NCI-H146 treated with DMSO at 0.1 percent for 48 hours (cell line): ENCODE data around the gene MCUB.
"Not testable (repeated sequence)": the region's sequence is repeated elsewhere in the genome, so short reads cannot be mapped to it uniquely, and the experiment has no call there.

ENCODE experiments used
- DNase-seq: peaks from one replicate; lab custom pipeline; 2025; ENCODE audit not compliant: unreplicated experiment; lab: John Stamatoyannopoulos, UW

The MCUB gene

GRCh38 chr4:109578846-109579245, 18.8 kb downstream of the MCUB start:
- no peak for DNase-seq

- DNase-seq: not testable (repeated sequence)
Measured at GRCh38 chr4:109579997-109580396, 20.0 kb downstream of the MCUB start.

DNA sequence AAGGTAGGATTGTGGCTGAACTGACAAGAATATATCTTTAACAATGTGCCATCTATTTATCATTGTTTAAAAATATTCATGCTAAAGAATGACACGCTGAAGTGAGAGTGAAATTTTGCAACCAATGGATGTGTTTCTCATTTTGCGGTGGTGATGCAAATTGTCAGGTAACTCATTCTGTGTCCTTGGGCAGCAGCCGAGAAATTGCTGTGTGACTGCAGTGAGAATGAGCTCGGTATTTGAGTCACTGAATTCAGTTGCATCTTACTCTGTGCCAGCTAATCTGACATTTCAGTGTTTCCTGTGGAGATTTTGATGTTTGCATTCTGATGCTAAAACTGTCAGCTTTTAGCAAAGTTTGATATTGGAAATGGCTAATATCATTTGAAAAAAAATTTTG, 28.1 kb downstream of the MCUB start:
- DNase-seq: no peak

DNA sequence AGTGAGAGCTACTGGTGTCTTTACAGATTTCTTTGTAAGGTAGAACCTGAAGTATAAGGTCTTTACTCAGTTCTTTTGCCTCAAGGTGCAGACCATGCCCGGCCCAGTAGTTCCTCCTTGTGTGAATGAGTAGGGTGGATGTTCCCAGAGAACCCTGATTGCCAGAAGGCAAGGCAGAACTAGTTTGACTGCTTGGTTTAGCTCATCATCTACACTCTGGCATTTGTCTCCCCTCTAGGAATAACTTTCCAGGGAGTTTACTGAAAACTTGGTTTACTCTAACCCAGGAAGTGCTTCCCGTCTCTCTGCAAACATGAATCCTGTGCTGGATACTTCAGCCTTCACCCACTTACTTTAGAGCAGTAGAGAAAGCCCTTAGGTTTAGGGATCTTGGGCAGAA, 29.1 kb downstream of the MCUB start:
- no peak for DNase-seq

- DNase-seq: no peak
Measured at GRCh38 chr4:109589605-109590004, 29.6 kb downstream of the MCUB start.

DNA sequence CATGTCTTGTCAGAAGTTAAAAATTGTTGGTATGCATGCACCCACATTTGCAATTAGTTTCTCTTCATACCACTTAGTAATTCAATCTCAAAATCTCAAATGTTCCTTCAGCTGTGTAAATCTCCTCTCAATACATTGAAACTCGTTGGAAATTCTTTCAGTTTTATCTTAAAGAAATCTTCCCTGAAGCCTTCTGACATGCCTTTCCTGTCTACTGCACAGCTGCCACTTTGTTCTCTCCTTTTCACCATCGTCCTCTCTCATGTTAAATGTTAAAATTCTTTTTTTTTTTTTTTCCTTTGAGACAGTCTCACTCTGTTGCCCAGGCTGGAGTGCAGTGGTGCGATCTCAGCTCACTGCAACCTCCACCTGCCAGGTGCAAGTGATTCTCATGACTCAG, 30.9 kb downstream of the MCUB start:
- DNase-seq: no peak

DNA sequence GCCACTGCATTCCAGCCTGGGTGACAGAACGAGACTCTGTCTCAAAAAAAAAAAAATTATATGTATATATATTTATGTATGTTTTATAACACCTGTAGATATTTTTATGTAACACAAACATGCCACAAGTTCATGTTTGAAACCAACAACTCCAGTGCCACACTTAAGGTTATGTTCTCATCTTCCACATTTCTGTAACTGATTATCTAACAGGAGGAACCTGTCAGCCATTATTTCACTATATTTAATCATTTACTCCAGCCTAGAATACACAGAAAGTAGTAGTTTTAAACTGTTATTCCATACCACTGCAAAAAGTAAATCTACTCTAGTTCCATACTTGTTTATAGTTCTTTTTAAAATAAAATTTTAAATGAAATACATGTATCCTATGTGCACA, 32.3 kb downstream of the MCUB start:
- DNase-seq: no peak

- not testable (repeated sequence) for DNase-seq
Measured at GRCh38 chr4:109595123-109595522, 35.1 kb downstream of the MCUB start.

DNA sequence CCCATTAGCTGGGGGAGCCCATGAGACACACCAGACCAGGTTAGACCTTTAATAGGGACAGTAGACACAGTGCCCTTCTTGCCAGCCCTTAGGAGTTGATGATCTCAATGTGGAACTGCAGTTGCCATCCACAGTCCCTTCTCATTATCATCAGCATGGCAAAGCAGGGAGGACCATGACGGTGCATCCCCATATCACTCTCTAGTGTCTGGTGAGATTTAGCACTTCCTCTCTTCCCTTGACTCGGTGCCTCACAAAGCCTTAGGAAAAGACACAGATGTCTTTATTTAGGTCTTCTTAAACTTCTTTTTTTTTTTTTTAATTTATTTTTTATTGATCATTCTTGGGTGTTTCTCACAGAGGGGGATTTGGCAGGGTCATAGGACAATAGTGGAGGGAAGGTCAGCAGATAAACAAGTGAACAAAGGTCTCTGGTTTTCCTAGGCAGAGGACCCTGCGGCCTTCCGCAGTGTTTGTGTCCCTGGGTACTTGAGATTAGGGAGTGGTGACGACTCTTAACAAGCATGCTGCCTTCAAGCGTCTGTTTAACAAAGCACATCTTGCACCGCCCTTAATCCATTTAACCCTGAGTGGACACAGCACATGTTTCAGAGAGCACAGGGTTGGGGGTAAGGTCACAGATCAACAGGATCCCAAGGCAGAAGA, 36.5 kb downstream of the MCUB start:
- not testable (repeated sequence) for DNase-seq

- DNase-seq: no peak
Measured at GRCh38 chr4:109599046-109599652, 39.1 kb downstream of the MCUB start.

DNA sequence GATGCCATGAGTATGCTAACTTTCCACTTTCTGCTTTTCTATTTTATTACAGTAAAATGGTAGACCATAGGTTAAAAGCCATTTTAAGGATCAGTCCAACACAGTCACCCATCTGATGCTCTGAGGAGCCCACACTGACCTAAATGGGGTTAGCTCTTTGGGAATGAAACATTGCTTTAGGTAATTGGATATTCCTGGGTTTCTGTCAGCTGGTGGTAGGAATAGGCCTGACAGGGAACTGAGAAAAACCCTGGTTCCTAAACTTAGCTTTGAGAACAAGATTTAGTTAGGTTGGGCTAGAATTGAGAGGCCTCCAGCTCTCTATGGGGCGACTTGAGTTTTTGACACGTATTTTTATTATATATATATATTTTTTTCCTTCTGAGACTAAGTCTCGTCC, 40.4 kb downstream of the MCUB start:
- DNase-seq: no peak

DNA sequence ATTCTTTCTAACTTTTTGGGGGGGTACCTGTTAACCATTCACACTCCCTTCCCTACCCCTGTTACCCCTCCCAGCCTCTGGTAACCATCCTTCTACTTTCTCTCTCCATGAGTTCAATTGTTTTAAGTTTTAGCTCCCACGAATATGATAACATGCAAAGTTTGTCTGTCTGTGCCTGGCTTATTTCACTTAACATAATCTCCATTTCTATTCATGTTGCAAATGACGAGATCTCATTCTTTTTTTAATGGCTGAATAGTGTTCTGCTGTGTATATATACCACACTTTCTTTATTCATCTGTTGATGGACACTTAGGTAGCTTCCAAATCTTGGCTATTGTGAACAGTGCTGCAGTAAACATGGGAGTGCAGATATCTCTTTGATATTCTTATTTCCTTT, 41.3 kb downstream of the MCUB start:
- no peak for DNase-seq

DNA sequence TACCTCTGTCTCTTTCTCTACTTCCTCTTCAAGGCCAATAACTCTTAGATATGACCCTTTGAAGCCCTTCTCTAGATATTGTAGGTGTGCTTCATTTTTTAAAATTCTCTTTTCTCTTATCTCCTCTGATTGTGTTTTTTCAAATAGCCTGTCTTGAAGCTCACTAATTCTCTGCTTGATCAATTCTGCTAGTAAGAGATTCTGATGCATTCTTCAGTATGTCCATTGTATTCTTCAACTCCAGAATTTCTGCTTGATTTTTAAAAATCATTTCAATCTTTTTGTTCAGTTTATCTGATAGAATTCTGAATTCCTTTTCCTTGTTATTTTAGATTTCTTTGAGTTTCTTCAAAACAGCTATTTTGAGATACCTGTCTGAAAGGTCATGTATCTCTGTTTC, 47.9 kb downstream of the MCUB start:
- no peak for DNase-seq

DNA sequence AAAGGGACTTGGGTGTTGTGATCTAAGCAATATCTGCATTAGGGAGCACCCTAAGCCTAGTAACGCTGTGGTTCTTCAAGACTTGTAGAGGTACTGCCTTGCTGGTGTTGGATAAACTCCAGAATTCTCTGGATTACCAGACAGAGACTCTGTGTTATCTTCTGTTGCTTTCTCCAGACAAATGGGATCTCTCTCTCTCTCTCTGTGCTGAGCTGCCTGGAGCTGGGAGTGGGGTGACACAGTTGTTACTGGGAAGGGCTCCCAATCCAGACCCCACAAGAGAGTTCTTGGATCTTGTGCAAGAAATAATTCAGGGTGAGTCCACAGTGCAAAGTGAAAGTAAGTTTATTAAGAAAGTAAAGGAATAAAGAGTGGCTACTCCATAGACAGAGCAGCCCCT, 48.8 kb downstream of the MCUB start:
- DNase-seq: no peak

DNA sequence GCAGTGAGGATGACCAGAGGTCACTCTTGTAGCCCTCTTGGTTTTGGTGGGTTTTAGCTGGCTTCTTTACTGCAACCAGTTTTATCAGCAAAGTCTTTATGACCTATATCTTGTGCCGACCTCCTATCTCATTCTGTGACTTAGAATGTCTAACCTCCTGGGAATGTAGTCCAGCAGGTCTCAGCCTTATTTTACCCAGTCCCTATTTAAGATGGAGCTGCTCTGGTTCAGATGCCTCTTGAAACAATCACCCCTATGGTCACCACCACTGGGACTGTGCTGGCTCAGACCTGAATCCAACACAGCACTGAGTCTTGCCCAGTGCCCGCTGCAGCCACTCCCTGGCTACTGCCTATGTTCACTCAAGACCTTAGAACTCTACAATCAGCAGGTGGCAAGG, 49.4 kb downstream of the MCUB start:
- DNase-seq: no peak

DNA sequence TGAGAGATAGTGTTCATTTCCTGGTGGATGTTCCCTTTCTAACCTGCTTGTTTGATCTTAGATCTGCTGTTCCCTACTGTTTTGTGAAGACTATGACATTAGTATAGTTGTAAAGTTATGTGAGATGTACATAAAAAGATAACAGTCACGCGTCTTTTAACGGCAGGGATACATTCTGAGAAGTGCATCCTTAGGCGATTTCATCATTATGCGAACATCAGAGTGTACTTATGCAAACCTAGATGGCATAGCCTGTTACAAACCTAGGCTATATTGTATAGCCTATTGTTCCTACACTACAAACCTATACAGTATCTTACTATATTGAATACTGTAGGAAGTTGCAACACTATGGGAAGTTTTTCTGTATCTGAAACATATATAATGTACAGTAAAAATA, 50.4 kb downstream of the MCUB start:
- no peak for DNase-seq

DNA sequence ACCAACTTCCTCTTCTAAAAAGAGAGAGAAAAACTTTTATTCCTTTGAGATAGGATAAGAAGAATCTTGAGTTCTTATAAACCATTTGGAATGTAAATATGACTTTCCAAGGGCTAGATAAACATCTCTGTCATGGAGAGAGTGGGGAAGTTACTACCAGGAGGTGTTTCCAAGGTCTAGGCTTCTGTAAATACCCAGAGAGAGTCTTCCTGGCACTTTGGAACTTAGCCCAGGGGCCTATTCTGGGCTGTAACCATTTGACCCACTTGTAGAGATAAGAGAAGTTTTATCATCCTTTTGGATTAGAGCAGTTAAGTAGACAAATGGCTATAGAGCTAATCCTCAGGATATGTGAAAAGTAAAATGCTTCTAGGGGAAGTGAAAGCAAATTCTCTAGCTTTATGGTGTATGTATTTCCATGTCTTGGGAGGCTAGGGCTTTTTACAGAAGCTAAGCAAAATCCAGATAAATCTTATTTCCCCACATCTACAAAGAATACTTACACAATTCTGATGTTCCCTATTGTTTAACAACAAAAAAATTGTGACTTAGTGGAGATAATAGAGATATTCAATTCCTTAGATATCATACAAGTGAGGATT, 51.1 kb downstream of the MCUB start:
- no peak for DNase-seq

GRCh38 chr4:109614015-109614414, 54.0 kb downstream of the MCUB start:
- DNase-seq: no peak

DNA sequence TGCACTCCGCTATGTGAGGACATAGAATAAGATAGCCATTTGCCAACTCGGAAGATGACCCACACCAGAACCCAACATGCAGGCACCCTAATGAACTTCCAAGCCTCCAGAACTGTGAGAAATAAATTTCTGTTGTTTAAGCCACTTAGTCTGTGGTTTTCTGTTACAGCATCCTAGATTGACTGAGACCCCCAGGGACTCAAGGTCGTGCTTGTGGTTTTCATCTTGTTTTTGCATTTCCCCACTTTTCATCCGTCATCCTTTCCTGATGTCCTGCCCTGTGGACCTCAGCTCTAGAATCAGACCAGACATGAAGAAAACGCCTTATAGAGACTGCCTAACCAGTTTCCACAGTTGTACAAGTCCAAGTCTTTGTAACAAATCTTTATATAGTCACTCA, 54.4 kb downstream of the MCUB start:
- DNase-seq: no peak

DNA sequence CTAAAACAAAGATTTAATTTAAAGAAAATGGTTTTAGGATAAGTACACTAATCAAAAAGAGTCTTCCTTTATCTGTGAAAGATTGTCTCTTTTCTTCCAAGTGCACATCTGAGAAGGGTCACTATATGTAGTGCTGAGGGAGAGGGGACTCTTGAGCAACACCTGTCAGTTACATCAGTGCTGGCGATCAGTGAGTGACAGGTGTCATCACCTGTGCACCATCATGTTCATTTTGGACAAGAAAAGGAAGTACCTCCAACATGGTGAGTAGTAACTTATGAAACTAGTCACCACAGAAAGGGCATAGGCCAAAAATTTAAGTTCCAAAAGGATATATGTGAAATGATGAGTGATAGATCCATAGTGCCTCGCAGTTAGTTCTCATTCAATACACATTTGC, 55.7 kb downstream of the MCUB start:
- no peak for DNase-seq

GRCh38 chr4:109616243-109616642, 56.2 kb downstream of the MCUB start:
- DNase-seq: no peak

DNA sequence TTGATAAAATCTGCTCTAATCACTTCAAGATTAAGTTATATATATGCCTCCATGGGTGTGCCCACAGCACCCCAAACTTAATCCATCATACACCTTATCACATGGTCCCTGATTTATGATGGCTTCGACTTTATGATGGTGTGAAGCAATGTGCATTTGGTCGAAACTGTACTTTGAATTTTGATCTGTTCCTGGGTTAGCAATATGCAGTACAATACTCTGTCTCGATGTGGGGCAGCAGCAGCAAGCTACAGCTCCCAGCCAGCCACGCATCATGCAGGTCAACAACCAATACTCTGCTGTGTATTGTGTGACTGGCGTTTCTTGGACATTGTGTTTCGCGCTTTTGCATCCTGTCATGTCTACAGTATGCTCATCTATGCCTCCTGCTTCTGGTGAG, 62.6 kb downstream of the MCUB start:
- DNase-seq: no peak

DNA sequence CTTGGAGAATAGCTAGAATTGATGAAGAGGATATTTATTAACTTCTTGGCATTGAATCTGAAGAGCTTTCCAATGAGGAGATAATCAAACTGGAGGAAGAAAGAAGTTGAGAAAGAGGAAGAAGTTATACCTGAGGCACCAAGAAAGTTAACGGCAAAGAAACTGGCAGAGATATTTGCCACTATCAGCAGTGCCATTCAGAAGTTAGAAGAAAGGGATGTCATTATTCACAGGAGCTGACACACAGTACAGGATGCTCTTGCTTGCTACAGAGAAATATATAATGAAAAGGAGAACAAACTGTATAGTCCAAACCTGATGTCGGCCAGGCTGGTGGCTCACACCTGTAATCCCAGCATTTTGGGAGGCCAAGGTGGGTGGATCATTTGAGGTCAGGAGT, 64.5 kb downstream of the MCUB start:
- no peak for DNase-seq
